ENCODE results near the gene CNOT4. TPM values are rescaled to one million over a fixed set of nuclear protein-coding genes. Genes with fewer than 3 reads are reported as not detected.

Gene CNOT4
- total and polyA plus RNA-seq, 2 of the 8 experiments (the other 6 are each of a cell fraction or from before 2014, with no cell fraction given), result 10.9 to 25.8 TPM

- TF ChIP-seq JUN (IDR thresholded peaks at IDR 0.05; ENCODE audit: low read depth, low read length) (no peak), YY1 (IDR thresholded peaks at IDR 0.05; ENCODE audit: low read depth, low read length) (peak; percentile 92)
These were observed at the start of gene CNOT4 (continued) for GRCh38 chr7:135509839-135510591.
